Cardiac fibroblast (primary cell): ENCODE data around the gene ERG.

Source experiments
- DNase-seq, 2 donors: peaks; one replicate each; pipeline versions ENCODE4 v3.0.0 to v3.0.0-alpha.2; 2010; ENCODE audit warnings: low read depth in 2 of 2
- H3K4me3 ChIP-seq, 2 donors: replicated peaks in 1 of 2; 1 replicate in 1 of 2; 2 replicates in 1 of 2; pipeline ENCODE4 v1.5.1; 2011; ENCODE audit warnings: low read depth in 2 of 2, low read length in 2 of 2, mild to moderate bottlenecking in 2 of 2, moderate library complexity in 1 of 2
- TF ChIP-seq, protein P1 (sequence below): IDR thresholded peaks from one replicate; pipeline ENCODE4 v1.5.1; 2011; ENCODE audit warnings: low read depth, mild to moderate bottlenecking, low read length, inconsistent platforms

ERG gene

GRCh38 chr21:38342739-38343138, 155.5 kb downstream of the ERG start:
- TF ChIP-seq, protein P1, sequence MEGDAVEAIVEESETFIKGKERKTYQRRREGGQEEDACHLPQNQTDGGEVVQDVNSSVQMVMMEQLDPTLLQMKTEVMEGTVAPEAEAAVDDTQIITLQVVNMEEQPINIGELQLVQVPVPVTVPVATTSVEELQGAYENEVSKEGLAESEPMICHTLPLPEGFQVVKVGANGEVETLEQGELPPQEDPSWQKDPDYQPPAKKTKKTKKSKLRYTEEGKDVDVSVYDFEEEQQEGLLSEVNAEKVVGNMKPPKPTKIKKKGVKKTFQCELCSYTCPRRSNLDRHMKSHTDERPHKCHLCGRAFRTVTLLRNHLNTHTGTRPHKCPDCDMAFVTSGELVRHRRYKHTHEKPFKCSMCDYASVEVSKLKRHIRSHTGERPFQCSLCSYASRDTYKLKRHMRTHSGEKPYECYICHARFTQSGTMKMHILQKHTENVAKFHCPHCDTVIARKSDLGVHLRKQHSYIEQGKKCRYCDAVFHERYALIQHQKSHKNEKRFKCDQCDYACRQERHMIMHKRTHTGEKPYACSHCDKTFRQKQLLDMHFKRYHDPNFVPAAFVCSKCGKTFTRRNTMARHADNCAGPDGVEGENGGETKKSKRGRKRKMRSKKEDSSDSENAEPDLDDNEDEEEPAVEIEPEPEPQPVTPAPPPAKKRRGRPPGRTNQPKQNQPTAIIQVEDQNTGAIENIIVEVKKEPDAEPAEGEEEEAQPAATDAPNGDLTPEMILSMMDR: no peak
- DNase-seq: peak; percentile 28 to 67
- no peak overlapping the region for H3K4me3 ChIP-seq

- TF ChIP-seq, protein P1: no peak
- peak; percentile 54 to 62 for DNase-seq
- no peak overlapping the region for H3K4me3 ChIP-seq
Measured at GRCh38 chr21:38341546-38342012, 156.7 kb downstream of the ERG start.

GRCh38 chr21:38340131-38340530, 158.1 kb downstream of the ERG start:
- no peak for DNase-seq
- H3K4me3 ChIP-seq: no peak overlapping the region
- TF ChIP-seq, protein P1: no peak

- TF ChIP-seq, protein P1: no peak
- no peak overlapping the region for H3K4me3 ChIP-seq
- DNase-seq: no peak
Measured at GRCh38 chr21:38337793-38338192, 160.5 kb downstream of the ERG start.

DNA sequence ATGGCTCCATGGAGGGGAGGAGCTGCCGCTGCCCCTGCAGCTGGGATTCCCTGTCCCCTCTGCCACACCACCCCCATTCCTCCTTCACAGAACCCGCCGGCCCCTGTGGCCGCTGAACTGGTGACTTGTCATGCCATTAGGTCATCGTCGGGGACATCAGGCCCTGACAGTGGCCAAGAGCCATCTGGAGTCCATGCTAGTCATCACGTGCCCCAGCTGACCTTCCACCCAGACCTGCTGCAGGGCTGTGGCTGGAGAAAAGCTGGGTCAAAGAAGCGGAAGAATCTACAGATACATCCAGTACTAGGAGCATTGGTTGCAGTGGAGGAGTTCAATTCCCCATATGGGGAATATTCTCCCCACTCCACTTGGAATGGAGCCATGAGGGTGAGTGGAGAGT, 163.4 kb downstream of the ERG start:
- DNase-seq: no peak
- TF ChIP-seq, protein P1: no peak
- H3K4me3 ChIP-seq: no peak overlapping the region

DNA sequence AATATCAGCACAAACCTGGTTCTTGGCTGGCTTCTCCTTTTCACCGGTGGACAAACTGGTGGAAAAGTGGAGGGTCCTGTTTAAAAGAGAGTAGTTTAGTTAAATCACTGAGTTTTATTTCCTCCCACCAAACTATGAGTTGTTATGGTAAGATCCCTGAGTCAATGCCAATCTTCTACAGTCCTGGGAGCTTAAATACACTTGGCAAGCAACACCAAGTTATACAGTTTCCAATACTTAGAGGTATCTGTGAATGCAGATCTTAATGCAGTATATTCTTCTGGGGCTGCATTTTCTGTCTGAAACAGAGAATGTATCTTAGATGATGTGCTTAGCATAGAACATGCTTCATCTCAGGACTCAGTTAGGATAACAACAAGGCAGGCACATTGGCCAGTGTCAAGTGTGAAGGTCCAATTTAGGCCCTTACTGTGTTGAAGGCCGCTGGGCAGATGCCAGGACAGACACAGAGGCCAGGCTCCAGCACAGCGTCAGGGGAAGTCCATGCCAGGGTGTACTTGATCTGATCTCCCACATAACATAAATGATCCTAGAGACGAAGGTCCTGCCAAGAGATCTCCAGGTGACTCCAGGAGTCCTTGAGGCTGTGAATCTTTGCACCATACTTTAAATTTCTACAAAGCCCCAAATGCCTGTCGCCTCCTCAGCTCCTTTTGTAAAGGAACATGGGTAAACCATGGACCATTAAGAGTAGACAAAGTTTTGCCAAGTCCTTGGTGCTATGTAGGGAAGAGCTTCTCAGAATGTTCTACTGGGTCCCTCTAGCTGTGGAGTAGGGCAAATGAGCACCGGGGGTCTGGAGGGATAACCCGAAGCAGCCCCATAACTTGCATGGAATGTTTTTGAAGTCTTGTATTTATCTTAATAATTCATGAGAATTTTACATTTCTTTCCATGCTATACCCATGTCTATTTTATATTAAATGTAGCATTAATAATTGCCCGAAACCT, 164.7 kb downstream of the ERG start:
- DNase-seq: peak; percentile 49 to 56
- TF ChIP-seq, protein P1: peak; percentile 44
- H3K4me3 ChIP-seq: no peak overlapping the region
